HepG2 (cell line): ENCODE measurements around the gene LYST. TPM values are rescaled to one million over a fixed set of nuclear protein-coding genes. Genes with fewer than 3 reads are reported as not detected.

Experiments used
- ATAC-seq: fragments of 200-7000 bp; cut with Tn5 transposase; 3 replicates; pipeline ENCODE4 v1.9.1; 2020; ENCODE audit warnings: mild to moderate bottlenecking, moderate library complexity
- BruUV-seq: library from RNA; stranded (reverse); fragments of 400-500 nt; replicated peaks from 2 replicates; lab custom pipeline; 2021; lab: Mats Ljungman, UMichigan
- CTCF ChIA-PET: fragments of 300-600 bp; formaldehyde crosslinking; extraction: SDS; loops from one replicate; lab custom pipeline; 2021; ENCODE audit warnings: low total read pairs, inconsistent platforms, low intra/inter-chr PET ratio; lab: Yijun Ruan, JAX
- POLR2A ChIA-PET: fragments of 350-600 bp; sonication (Branson Sonifier 250); formaldehyde crosslinking; loops from one replicate; lab custom pipeline; 2020; ENCODE audit warnings: antibody characterized with exemption, inconsistent platforms; lab: Yijun Ruan, JAX
- DNase-seq: peaks from one replicate; pipeline ENCODE4 v3.0.0-alpha.2; 2015; ENCODE audit warnings: low spot score
- FAIRE-seq: peaks from 3 replicates; lab custom pipeline; 2011; peaks lifted over from hg19 to GRCh38; lab: Jason Lieb, UNC
- H2AFZ ChIP-seq: one replicate; pipeline ENCODE4 v1.6.1; 2011; ENCODE audit warnings: low read length, inconsistent platforms
- H3K27ac ChIP-seq: fragments of 300-600 bp; 3 replicates; pipeline ENCODE4 v1.8.0; 2011; ENCODE audit warnings: mixed run types, mild to moderate bottlenecking, mixed read lengths, low read length, inconsistent platforms; ENCODE audit not compliant: insufficient read depth; ENCODE audit errors: extremely low read length
- H3K27me3 ChIP-seq, 2 experiments: fragments of 200-600 bp in 1 of 2; 2 replicates in 1 of 2; 3 replicates in 1 of 2; pipeline versions ENCODE4 v1.6.0 to v1.8.0; 2011; ENCODE audit warnings: low read length in 2 of 2, mild to moderate bottlenecking in 2 of 2, moderate library complexity in 2 of 2, inconsistent platforms in 1 of 2; ENCODE audit not compliant: insufficient read depth in 2 of 2, control insufficient read depth in 1 of 2
- H3K36me3 ChIP-seq, 2 experiments: fragments of 200-600 bp in 1 of 2; replicated peaks in 1 of 2; 2 replicates in 1 of 2; 3 replicates in 1 of 2; pipeline versions ENCODE4 v1.5.1 to v1.8.0; 2011; ENCODE audit warnings: low read length in 2 of 2, inconsistent platforms in 1 of 2; ENCODE audit not compliant: insufficient read depth in 2 of 2, control insufficient read depth in 1 of 2
- H3K4me1 ChIP-seq: 2 replicates; pipeline ENCODE4 v1.5.1; 2012; ENCODE audit warnings: low read length, inconsistent platforms; ENCODE audit not compliant: insufficient read depth
- H3K4me2 ChIP-seq: 2 replicates; pipeline ENCODE4 v1.6.0; 2011; ENCODE audit warnings: low read depth, low read length, inconsistent platforms
- H3K4me3 ChIP-seq, 3 experiments: fragments of 200-600 bp in 1 of 3; sonication (generic), shearing (Covaris generic) in 1 of 3; replicated peaks in 1 of 3; 2 replicates each; pipeline ENCODE4 v1.5.1; 2011 to 2016; ENCODE audit warnings: low read length in 3 of 3, inconsistent platforms in 2 of 3, low read depth in 2 of 3, mild to moderate bottlenecking in 2 of 3, control low read depth in 1 of 3, mixed read lengths in 1 of 3; ENCODE audit not compliant: insufficient read depth in 1 of 3
- H3K79me2 ChIP-seq: one replicate; pipeline ENCODE4 v1.6.1; 2011; ENCODE audit warnings: low read length, inconsistent platforms; ENCODE audit not compliant: insufficient read depth
- H3K9ac ChIP-seq: 2 replicates; pipeline ENCODE4 v1.6.0; 2011; ENCODE audit warnings: mild to moderate bottlenecking, low read depth, low read length, inconsistent platforms; ENCODE audit not compliant: insufficient read depth
- H3K9me3 ChIP-seq: 2 replicates; pipeline ENCODE4 v1.5.1; 2012; ENCODE audit warnings: mild to moderate bottlenecking, low read length
- H4K20me1 ChIP-seq: 2 replicates; pipeline ENCODE4 v1.6.0; 2011; ENCODE audit warnings: inconsistent platforms, mild to moderate bottlenecking, low read length, moderate library complexity; ENCODE audit not compliant: insufficient read depth
- CHCHD3 ChIP-seq: sonication (generic); formaldehyde crosslinking; IDR thresholded peaks from 2 replicates; pipeline ENCODE4 v1.8.0; 2022; ENCODE audit warnings: mild to moderate bottlenecking, missing genetic modification reagents, moderate library complexity
- EP300 ChIP-seq, 3 experiments: sonication (generic) in 1 of 3; formaldehyde crosslinking in 1 of 3; IDR thresholded peaks; 2 replicates each; pipeline versions ENCODE4 v1.5.1 to v1.6.1; 2011 to 2020; ENCODE audit warnings: low read depth in 2 of 3, low read length in 2 of 3, borderline replicate concordance in 1 of 3, improper control_type of control experiment in 1 of 3, mild to moderate bottlenecking in 1 of 3, missing genetic modification reagents in 1 of 3, moderate library complexity in 1 of 3
- KAT7 ChIP-seq: IDR thresholded peaks from 2 replicates; pipeline ENCODE4 v1.6.1; 2018; ENCODE audit warnings: borderline replicate concordance, missing compliant biosample characterization
- POLR2AphosphoS2 ChIP-seq: IDR thresholded peaks from 2 replicates; pipeline ENCODE4 v1.6.1; 2011; ENCODE audit warnings: low read depth, low read length, improper control_type of control experiment
- XBP1 ChIP-seq: sonication (generic); formaldehyde crosslinking; IDR thresholded peaks from 2 replicates; pipeline ENCODE4 v1.5.0; 2020; ENCODE audit warnings: missing genetic modification reagents
- ZC3H4 ChIP-seq: sonication (generic); formaldehyde crosslinking; IDR thresholded peaks from 2 replicates; pipeline ENCODE4 v1.4.0; 2020; ENCODE audit warnings: missing genetic modification reagents, borderline replicate concordance
- ZNF660 ChIP-seq: sonication (generic); formaldehyde crosslinking; IDR thresholded peaks from 2 replicates; pipeline ENCODE4 v1.5.1; 2020; ENCODE audit warnings: mild to moderate bottlenecking, low read depth, missing genetic modification reagents, borderline replicate concordance
- ZNF737 ChIP-seq: sonication (generic); formaldehyde crosslinking; IDR thresholded peaks from 2 replicates; pipeline ENCODE4 v1.5.0; 2020; ENCODE audit warnings: missing genetic modification reagents, mild to moderate bottlenecking, borderline replicate concordance
- WGBS: methylation state at CpG from one replicate; pipeline ENCODE4 v1.1.6; 2017; ENCODE audit warnings: low lambda C conversion rate; 5-methylcytosine and 5-hydroxymethylcytosine counted together
- in situ Hi-C: cut with HindIII; loops from 2 replicates; pipeline ENCODE4 v1.10.0; 2017; ENCODE audit warnings: low pct_unique_long_range_greater_than_20kb; ENCODE audit not compliant: extremely low pct_ligation_motif_present
- intact Hi-C: fragments of 100-400 bp; cut with micrococcal nuclease; formaldehyde crosslinking; loops from one replicate; pipeline ENCODE4 v1.10.0; 2022; ENCODE audit not compliant: unreplicated experiment
- polyA plus RNA-seq, 8 experiments: library from polyadenylated mRNA; depleted of rRNA in 3 of 8; stranded (reverse) in 7 of 8; unstranded in 1 of 8; fragments of >200 nt; fragmentation: Illumina TruSeq in 4 of 8; extraction: Trizol in 4 of 8; gene quantifications; 2 replicates each; pipeline versions ENCODE4 v1.2.1 to v1.2.3, GENCODE V29; 2011 to 2016; ENCODE audit warnings: low read depth in 4 of 8, missing spikeins in 1 of 8, mixed read lengths in 1 of 8; ENCODE audit not compliant: insufficient read depth in 1 of 8
- total RNA-seq, 5 experiments: library from RNA; depleted of rRNA; stranded (reverse); fragments of >200 nt; fragmentation: Illumina TruSeq; extraction: Trizol; gene quantifications; 2 replicates each; pipeline ENCODE4 v1.2.3, GENCODE V29; 2016; ENCODE audit warnings: low read depth in 1 of 5
- TF ChIP-seq, protein P1 (sequence below): sonication (generic); formaldehyde crosslinking; IDR thresholded peaks from 2 replicates; pipeline ENCODE4 v1.8.0; 2022; ENCODE audit warnings: missing genetic modification reagents, mild to moderate bottlenecking, borderline replicate concordance
- TF ChIP-seq, protein P2 (sequence below): sonication (generic); formaldehyde crosslinking; IDR thresholded peaks from 2 replicates; pipeline ENCODE4 v1.5.0; 2020; ENCODE audit warnings: mild to moderate bottlenecking, missing genetic modification reagents
- TF ChIP-seq, protein P3 (sequence below): sonication (generic); formaldehyde crosslinking; IDR thresholded peaks from 2 replicates; pipeline ENCODE4 v1.4.0; 2020; ENCODE audit warnings: missing genetic modification reagents
- TF ChIP-seq, protein P4 (sequence below): sonication (generic); formaldehyde crosslinking; conservative IDR thresholded peaks from 2 replicates; pipeline ENCODE4 v1.8.0; 2022; ENCODE audit warnings: mild to moderate bottlenecking, moderate library complexity, missing genetic modification reagents

Gene LYST
- total and polyA plus RNA-seq, 2 of the 13 experiments (the other 11 are each of a cell fraction or from before 2014, with no cell fraction given) = 0.91 to 2.5 TPM

DNA sequence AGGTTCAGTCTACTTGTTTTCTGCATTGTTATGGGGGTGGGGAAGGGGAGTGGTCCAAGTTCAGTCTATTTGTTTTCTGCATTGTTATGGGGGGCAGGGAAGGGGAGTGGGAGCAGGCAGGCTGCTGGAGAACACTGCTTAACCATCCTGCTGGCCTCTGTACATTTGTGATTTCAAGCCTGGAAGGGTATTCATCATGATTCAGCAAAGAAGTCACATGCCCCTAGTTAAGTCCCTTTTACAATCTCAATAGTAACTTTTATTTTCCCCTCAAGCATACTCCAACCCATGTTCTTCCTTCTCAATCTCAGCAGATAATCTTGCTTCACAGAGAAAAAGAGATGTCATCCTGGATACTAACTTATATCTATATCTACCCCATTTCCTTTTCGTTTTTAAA is 7.9 kb downstream of the LYST start:
- Histone ChIP-seq H3K9me3 (no peaks in the 10 kb centered on the region), H3K4me2 (no peak overlapping the region), H3K9ac (no peak overlapping the region), H3K79me2 (no peaks in the 10 kb centered on the region), H3K27ac (no peak overlapping the region), H3K36me3 (no peaks in the 10 kb centered on the region), H3K4me3 (no peak overlapping the region), H3K4me1 (no peaks in the 10 kb centered on the region), H4K20me1 (no peaks in the 10 kb centered on the region), H3K27me3 (no peaks in the 10 kb centered on the region), H2AFZ (no peak overlapping the region)
- ATAC-seq (no peak), FAIRE-seq (no peak), DNase-seq (no peak)
- ChIA-PET POLR2A (no interaction called here), CTCF (no interaction called here)
- 52% methylated on average over 1 of the region's 1 CpG for WGBS
- in situ Hi-C loops (no loop called here), intact Hi-C loops (no loop called here)
- no TSS peak for BruUV-seq
- TF ChIP-seq CHCHD3 (CRISPR knock-in tag) = no peak
- no peak for TF ChIP-seq ZC3H4 (CRISPR knock-in tag)
- no peak for TF ChIP-seq ZNF737 (CRISPR knock-in tag)
- no peak for TF ChIP-seq EP300 (IDR thresholded peaks at IDR 0.05; ENCODE audit: low read depth in 2 of 2, low read length in 2 of 2)
- no peak for TF ChIP-seq EP300 (CRISPR knock-in tag; IDR thresholded peaks at IDR 0.05; ENCODE audit: borderline replicate concordance)
- TF ChIP-seq, protein P1, sequence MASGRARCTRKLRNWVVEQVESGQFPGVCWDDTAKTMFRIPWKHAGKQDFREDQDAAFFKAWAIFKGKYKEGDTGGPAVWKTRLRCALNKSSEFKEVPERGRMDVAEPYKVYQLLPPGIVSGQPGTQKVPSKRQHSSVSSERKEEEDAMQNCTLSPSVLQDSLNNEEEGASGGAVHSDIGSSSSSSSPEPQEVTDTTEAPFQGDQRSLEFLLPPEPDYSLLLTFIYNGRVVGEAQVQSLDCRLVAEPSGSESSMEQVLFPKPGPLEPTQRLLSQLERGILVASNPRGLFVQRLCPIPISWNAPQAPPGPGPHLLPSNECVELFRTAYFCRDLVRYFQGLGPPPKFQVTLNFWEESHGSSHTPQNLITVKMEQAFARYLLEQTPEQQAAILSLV (CRISPR knock-in tag) = no peak
- TF ChIP-seq, protein P2, sequence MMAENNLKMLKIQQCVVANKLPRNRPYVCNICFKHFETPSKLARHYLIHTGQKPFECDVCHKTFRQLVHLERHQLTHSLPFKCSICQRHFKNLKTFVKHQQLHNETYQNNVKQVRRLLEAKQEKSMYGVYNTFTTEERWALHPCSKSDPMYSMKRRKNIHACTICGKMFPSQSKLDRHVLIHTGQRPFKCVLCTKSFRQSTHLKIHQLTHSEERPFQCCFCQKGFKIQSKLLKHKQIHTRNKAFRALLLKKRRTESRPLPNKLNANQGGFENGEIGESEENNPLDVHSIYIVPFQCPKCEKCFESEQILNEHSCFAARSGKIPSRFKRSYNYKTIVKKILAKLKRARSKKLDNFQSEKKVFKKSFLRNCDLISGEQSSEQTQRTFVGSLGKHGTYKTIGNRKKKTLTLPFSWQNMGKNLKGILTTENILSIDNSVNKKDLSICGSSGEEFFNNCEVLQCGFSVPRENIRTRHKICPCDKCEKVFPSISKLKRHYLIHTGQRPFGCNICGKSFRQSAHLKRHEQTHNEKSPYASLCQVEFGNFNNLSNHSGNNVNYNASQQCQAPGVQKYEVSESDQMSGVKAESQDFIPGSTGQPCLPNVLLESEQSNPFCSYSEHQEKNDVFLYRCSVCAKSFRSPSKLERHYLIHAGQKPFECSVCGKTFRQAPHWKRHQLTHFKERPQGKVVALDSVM (CRISPR knock-in tag) = no peak
- TF ChIP-seq ZNF660 (CRISPR knock-in tag) = no peak
- TF ChIP-seq, protein P3, sequence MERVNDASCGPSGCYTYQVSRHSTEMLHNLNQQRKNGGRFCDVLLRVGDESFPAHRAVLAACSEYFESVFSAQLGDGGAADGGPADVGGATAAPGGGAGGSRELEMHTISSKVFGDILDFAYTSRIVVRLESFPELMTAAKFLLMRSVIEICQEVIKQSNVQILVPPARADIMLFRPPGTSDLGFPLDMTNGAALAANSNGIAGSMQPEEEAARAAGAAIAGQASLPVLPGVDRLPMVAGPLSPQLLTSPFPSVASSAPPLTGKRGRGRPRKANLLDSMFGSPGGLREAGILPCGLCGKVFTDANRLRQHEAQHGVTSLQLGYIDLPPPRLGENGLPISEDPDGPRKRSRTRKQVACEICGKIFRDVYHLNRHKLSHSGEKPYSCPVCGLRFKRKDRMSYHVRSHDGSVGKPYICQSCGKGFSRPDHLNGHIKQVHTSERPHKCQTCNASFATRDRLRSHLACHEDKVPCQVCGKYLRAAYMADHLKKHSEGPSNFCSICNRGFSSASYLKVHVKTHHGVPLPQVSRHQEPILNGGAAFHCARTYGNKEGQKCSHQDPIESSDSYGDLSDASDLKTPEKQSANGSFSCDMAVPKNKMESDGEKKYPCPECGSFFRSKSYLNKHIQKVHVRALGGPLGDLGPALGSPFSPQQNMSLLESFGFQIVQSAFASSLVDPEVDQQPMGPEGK (CRISPR knock-in tag) = no peak
- TF ChIP-seq XBP1 = no peak
- no peak for TF ChIP-seq POLR2AphosphoS2
- TF ChIP-seq KAT7 (CRISPR knock-in tag) = no peak
- TF ChIP-seq, protein P4, sequence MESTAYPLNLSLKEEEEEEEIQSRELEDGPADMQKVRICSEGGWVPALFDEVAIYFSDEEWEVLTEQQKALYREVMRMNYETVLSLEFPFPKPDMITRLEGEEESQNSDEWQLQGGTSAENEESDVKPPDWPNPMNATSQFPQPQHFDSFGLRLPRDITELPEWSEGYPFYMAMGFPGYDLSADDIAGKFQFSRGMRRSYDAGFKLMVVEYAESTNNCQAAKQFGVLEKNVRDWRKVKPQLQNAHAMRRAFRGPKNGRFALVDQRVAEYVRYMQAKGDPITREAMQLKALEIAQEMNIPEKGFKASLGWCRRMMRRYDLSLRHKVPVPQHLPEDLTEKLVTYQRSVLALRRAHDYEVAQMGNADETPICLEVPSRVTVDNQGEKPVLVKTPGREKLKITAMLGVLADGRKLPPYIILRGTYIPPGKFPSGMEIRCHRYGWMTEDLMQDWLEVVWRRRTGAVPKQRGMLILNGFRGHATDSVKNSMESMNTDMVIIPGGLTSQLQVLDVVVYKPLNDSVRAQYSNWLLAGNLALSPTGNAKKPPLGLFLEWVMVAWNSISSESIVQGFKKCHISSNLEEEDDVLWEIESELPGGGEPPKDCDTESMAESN (CRISPR knock-in tag) = no peak
